H1 (cell line): ENCODE measurements around the gene SLC44A1. TPM values are rescaled to one million over a fixed set of nuclear protein-coding genes. Genes with fewer than 3 reads are reported as not detected.

Experiments
- CTCF ChIA-PET: fragments of 300-600 bp; sonication (Branson Sonifier 250); formaldehyde crosslinking; loops from one replicate; lab custom pipeline; 2021; ENCODE audit not compliant: partially characterized antibody; lab: Charles Lee
- POLR2A ChIA-PET: fragments of 300-600 bp; sonication (Branson Sonifier 250); formaldehyde crosslinking; loops from one replicate; lab custom pipeline; 2021; ENCODE audit warnings: inconsistent platforms; ENCODE audit not compliant: partially characterized antibody; lab: Charles Lee
- DNase-seq, 2 experiments: peaks; one replicate each; pipeline versions ENCODE4 v3.0.0 to v3.0.0-alpha.2; 2010 to 2022; ENCODE audit warnings: low spot score in 2 of 2, low read depth in 1 of 2, mixed read lengths in 1 of 2
- FAIRE-seq: peaks from 2 replicates; lab custom pipeline; 2011; peaks lifted over from hg19 to GRCh38; lab: Jason Lieb, UNC
- H2AFZ ChIP-seq: 2 replicates; pipeline ENCODE4 v1.8.1; 2012; ENCODE audit warnings: low read length, inconsistent platforms
- H2AK5ac ChIP-seq: 2 replicates; pipeline ENCODE4 v1.6.1; 2013; ENCODE audit warnings: low read depth, low read length
- H2BK120ac ChIP-seq: replicated peaks from 2 replicates; pipeline ENCODE3; 2013; ENCODE audit warnings: low read depth, low read length, inconsistent platforms
- H2BK12ac ChIP-seq: 2 replicates; pipeline ENCODE4 v1.6.1; 2013; ENCODE audit warnings: low read depth, low read length
- H2BK15ac ChIP-seq: 2 replicates; pipeline ENCODE4 v1.6.1; 2013; ENCODE audit warnings: low read length
- H2BK20ac ChIP-seq: 2 replicates; pipeline ENCODE4 v1.6.1; 2013; ENCODE audit warnings: low read length
- H2BK5ac ChIP-seq: 2 replicates; pipeline ENCODE4 v1.6.1; 2013; ENCODE audit warnings: low read depth, low read length
- H3K14ac ChIP-seq: 2 replicates; pipeline ENCODE4 v1.6.1; 2013; ENCODE audit warnings: inconsistent platforms; ENCODE audit not compliant: insufficient read length
- H3K18ac ChIP-seq: 2 replicates; pipeline ENCODE4 v1.6.1; 2013; ENCODE audit warnings: low read length; ENCODE audit errors: extremely low read depth
- H3K23ac ChIP-seq: 2 replicates; pipeline ENCODE4 v1.6.1; 2013; ENCODE audit warnings: inconsistent platforms; ENCODE audit not compliant: insufficient read length
- H3K23me2 ChIP-seq: 2 replicates; pipeline ENCODE4 v1.6.1; 2013; ENCODE audit warnings: low read depth, low read length
- H3K27ac ChIP-seq: 2 replicates; pipeline ENCODE4 v1.6.1; 2011; ENCODE audit warnings: low read depth, low read length, inconsistent platforms
- H3K27me3 ChIP-seq, 4 experiments: replicated peaks in 1 of 4; 1 replicate in 1 of 4; 2 replicates in 3 of 4; pipeline versions ENCODE4 v1.6.1 to v1.8.1; 2011 to 2013; ENCODE audit warnings: low read length in 3 of 4, mild to moderate bottlenecking in 3 of 4, inconsistent platforms in 2 of 4, mixed read lengths in 2 of 4, moderate library complexity in 1 of 4; ENCODE audit not compliant: control insufficient read depth in 3 of 4, insufficient read depth in 3 of 4; ENCODE audit errors: extremely low read depth in 1 of 4
- H3K36me3 ChIP-seq, 4 experiments: 2 replicates each; pipeline versions ENCODE4 v1.6.1 to v1.8.1; 2011 to 2013; ENCODE audit warnings: mild to moderate bottlenecking in 4 of 4, low read length in 3 of 4, moderate library complexity in 2 of 4, control low read depth in 1 of 4, inconsistent platforms in 1 of 4; ENCODE audit not compliant: insufficient read depth in 4 of 4, control insufficient read depth in 2 of 4
- H3K4ac ChIP-seq: replicated peaks from 2 replicates; pipeline ENCODE3; 2013; ENCODE audit warnings: low read length, low read depth, mixed read lengths, inconsistent platforms; ENCODE audit not compliant: insufficient read length
- H3K4me1 ChIP-seq, 4 experiments: replicated peaks in 1 of 4; 1 replicate in 1 of 4; 2 replicates in 3 of 4; pipeline versions ENCODE4 v1.6.1 to v1.8.1; 2011 to 2013; ENCODE audit warnings: low read length in 3 of 4, inconsistent platforms in 2 of 4, mixed read lengths in 1 of 4; ENCODE audit not compliant: insufficient read depth in 4 of 4, control insufficient read depth in 3 of 4
- H3K4me2 ChIP-seq, 2 experiments: 2 replicates each; pipeline versions ENCODE4 v1.6.1 to v1.8.1; 2011 to 2013; ENCODE audit warnings: low read depth in 2 of 2, low read length in 2 of 2, control low read depth in 1 of 2, inconsistent platforms in 1 of 2, mild to moderate bottlenecking in 1 of 2; ENCODE audit not compliant: insufficient read depth in 1 of 2
- H3K4me3 ChIP-seq, 4 experiments: fragments of 200-600, 300-600 bp in 1 of 4; sonication (generic), shearing (Covaris generic), sonication (Bioruptor Twin) in 1 of 4; 2 replicates each; pipeline versions ENCODE4 v1.5.1 to v1.8.1; 2011 to 2016; ENCODE audit warnings: low read length in 4 of 4, low read depth in 3 of 4, control low read depth in 2 of 4, inconsistent platforms in 2 of 4, mild to moderate bottlenecking in 2 of 4, mixed read lengths in 1 of 4, moderate library complexity in 1 of 4; ENCODE audit not compliant: insufficient read depth in 2 of 4; ENCODE audit errors: extremely low read depth in 1 of 4
- H3K56ac ChIP-seq: replicated peaks from 2 replicates; pipeline ENCODE3; 2013; ENCODE audit warnings: low read depth, mild to moderate bottlenecking, mixed read lengths, low read length, inconsistent platforms; ENCODE audit not compliant: insufficient read length
- H3K79me1 ChIP-seq: 2 replicates; pipeline ENCODE4 v1.6.1; 2013; ENCODE audit warnings: low read depth, low read length, control low read depth
- H3K79me2 ChIP-seq, 2 experiments: 2 replicates each; pipeline versions ENCODE4 v1.6.1 to v1.8.1; 2012 to 2013; ENCODE audit warnings: low read length in 2 of 2, mild to moderate bottlenecking in 2 of 2, inconsistent platforms in 1 of 2; ENCODE audit not compliant: insufficient read depth in 2 of 2, control insufficient read depth in 1 of 2
- H3K9ac ChIP-seq, 4 experiments: replicated peaks in 1 of 4; 1 replicate in 1 of 4; 2 replicates in 3 of 4; pipeline versions ENCODE4 v1.6.1 to v1.8.1; 2011 to 2013; ENCODE audit warnings: low read depth in 3 of 4, low read length in 3 of 4, control low read depth in 2 of 4, mild to moderate bottlenecking in 2 of 4, moderate library complexity in 2 of 4, inconsistent platforms in 1 of 4; ENCODE audit errors: extremely low read depth in 1 of 4
- H3K9me3 ChIP-seq, 2 experiments: 2 replicates each; pipeline versions ENCODE4 v1.6.1 to v1.8.1; 2012 to 2013; ENCODE audit warnings: mild to moderate bottlenecking in 2 of 2, moderate library complexity in 2 of 2, control low read depth in 1 of 2, inconsistent platforms in 1 of 2, low read depth in 1 of 2, low read length in 1 of 2, mixed read lengths in 1 of 2; ENCODE audit not compliant: insufficient read depth in 2 of 2
- H4K20me1 ChIP-seq, 2 experiments: replicated peaks in 1 of 2; 2 replicates each; pipeline versions ENCODE3 to v1.8.1; 2011 to 2013; ENCODE audit warnings: inconsistent platforms in 2 of 2, low read length in 2 of 2, mild to moderate bottlenecking in 1 of 2; ENCODE audit not compliant: insufficient read depth in 2 of 2, control insufficient read depth in 1 of 2
- H4K5ac ChIP-seq: 2 replicates; pipeline ENCODE4 v1.6.1; 2013; ENCODE audit warnings: low read length, low read depth, mixed read lengths, inconsistent platforms; ENCODE audit not compliant: insufficient read length
- H4K8ac ChIP-seq: 2 replicates; pipeline ENCODE4 v1.8.0; 2013; ENCODE audit warnings: mild to moderate bottlenecking, moderate library complexity, low read length, inconsistent platforms; ENCODE audit not compliant: insufficient read depth; ENCODE audit errors: extremely low read depth
- H4K91ac ChIP-seq: replicated peaks from 2 replicates; pipeline ENCODE3; 2013; ENCODE audit warnings: low read length, mixed read lengths, inconsistent platforms; ENCODE audit not compliant: insufficient read length
- E2F6 ChIP-seq: IDR thresholded peaks from 2 replicates; pipeline ENCODE4 v1.6.1; 2012; ENCODE audit warnings: inconsistent platforms
- WGBS, 2 experiments: shearing (Covaris generic) in 1 of 2; methylation state at CpG; one replicate each; pipeline versions ENCODE4 v1.1.6 to v1.1.7; 2013 to 2015; ENCODE audit warnings: low lambda C conversion rate in 2 of 2, mixed read lengths in 2 of 2, inconsistent platforms in 1 of 2, low coverage in 1 of 2, missing lambda C conversion rate in 1 of 2; ENCODE audit not compliant: insufficient replicate concordance in 2 of 2, insufficient coverage in 1 of 2, insufficient read length in 1 of 2; ENCODE audit errors: extremely low coverage in 1 of 2, missing lambda C conversion rate in 1 of 2; 5-methylcytosine and 5-hydroxymethylcytosine counted together
- polyA plus RNA-seq, 7 experiments: library from polyadenylated mRNA; depleted of rRNA in 3 of 7; stranded (reverse) in 5 of 7; unstranded in 2 of 7; fragments of >200 nt in 5 of 7; fragments of 200-250 nt in 2 of 7; gene quantifications; 1 replicate in 5 of 7; 2 replicates in 1 of 7; 4 replicates in 1 of 7; pipeline versions ENCODE4 v1.2.1 to v1.2.3, GENCODE V29; 2011 to 2013; ENCODE audit warnings: missing spikeins in 2 of 7, mixed read lengths in 2 of 7
- total RNA-seq: library from RNA; stranded (reverse); fragmentation: NEBNext Ultra II Directional; extraction: Animal tissue kit (Norgen Biotek cat#: 25700); gene quantifications from 2 replicates; pipeline ENCODE4 v1.2.1, GENCODE V29; 2021

Gene SLC44A1
- total and polyA plus RNA-seq, 2 of the 8 experiments (the other 6 are each of a cell fraction or from before 2014, with no cell fraction given) = 30.5 to 71.2 TPM

GRCh38 chr9:105286098-105286497, 41.6 kb downstream of the SLC44A1 start:
- no peak for TF ChIP-seq E2F6
- TF ChIP-seq, all 59 proteins: peak for 0
- H3K23me2 ChIP-seq = no peaks in the 10 kb centered on the region

More at GRCh38 chr9:105286098-105286497, 41.6 kb downstream of the SLC44A1 start:
- no peak overlapping the region for H2AFZ ChIP-seq
- H3K27me3 ChIP-seq = no peaks in the 10 kb centered on the region
- no peaks in the 10 kb centered on the region for H4K20me1 ChIP-seq
- ChIA-PET POLR2A (interaction anchor here (2.2 to 2.5 kb wide), 3 partner anchors 11 to 42 kb away, joined by 5 to 12 read pairs (median 9); partner anchors contain the start of gene SLC44A1), CTCF (interaction anchor here (1.0 to 1.1 kb wide), 2 partner anchors 11 to 360 kb away, joined by 3 read pairs; no protein-coding TSS in a partner anchor)
- no peak overlapping the region for H3K4ac ChIP-seq
- no peak overlapping the region for H3K14ac ChIP-seq
- H3K4me2 ChIP-seq = no peak overlapping the region
- H2BK20ac ChIP-seq = no peak overlapping the region
- H3K9me3 ChIP-seq = no peaks in the 10 kb centered on the region
- peaks cover 5% of the 10 kb centered on the region; the same call in 1 of the 2 replicates for H3K79me1 ChIP-seq
- no peak overlapping the region for H3K4me3 ChIP-seq
- H3K4me1 ChIP-seq = peaks cover 0 to 17% (median 12%) of the 10 kb centered on the region in 4 experiments; a peak in 5 of 7 replicates
- no peak overlapping the region for H3K23ac ChIP-seq
- H4K5ac ChIP-seq = peak overlapping the region; percentile 39
- no peak overlapping the region for H2BK120ac ChIP-seq
- H3K27ac ChIP-seq = no peak overlapping the region
- FAIRE-seq (no peak), DNase-seq (no peak)
- H4K8ac ChIP-seq = no peak overlapping the region
- H3K18ac ChIP-seq = no peak overlapping the region
- no peak overlapping the region for H2AK5ac ChIP-seq
- H3K36me3 ChIP-seq = no peaks in the 10 kb centered on the region
- no peak overlapping the region for H3K9ac ChIP-seq
- H2BK5ac ChIP-seq = no peak overlapping the region; the same call in 1 of the 2 replicates
- H3K79me2 ChIP-seq = peaks cover 0 to 90% of the 10 kb centered on the region in 2 experiments; a peak in 3 of 4 replicates
- no peak overlapping the region for H4K91ac ChIP-seq
- H2BK12ac ChIP-seq = no peak overlapping the region
- H2BK15ac ChIP-seq = no peak overlapping the region
- no peak overlapping the region for H3K56ac ChIP-seq
- WGBS, 2 experiments = 95% methylated on average over 4 of the region's 4 CpGs; no CpG with 5 or more reads in 1 of the 2 experiments
